Endothelial cell of umbilical vein (primary cell): Measurements from ENCODE around the gene RNASE13. TPM values are rescaled to one million over a fixed set of nuclear protein-coding genes. Genes with fewer than 3 reads are reported as not detected.

Experiments
- BruUV-seq: library from RNA; stranded (reverse); fragments of 400-500 nt; replicated peaks from 2 replicates; lab custom pipeline; 2021; lab: Mats Ljungman, UMichigan
- CTCF ChIA-PET: fragments of 300-600, 350-600 bp; sonication (Branson Sonifier 250); formaldehyde crosslinking; loops from one replicate; lab custom pipeline; 2021; ENCODE audit warnings: antibody characterized with exemption, inconsistent platforms; lab: Charles Lee
- POLR2A ChIA-PET: fragments of 300-600, 350-600 bp; sonication (Branson Sonifier 250); formaldehyde crosslinking; loops from one replicate; lab custom pipeline; 2021; ENCODE audit warnings: antibody characterized with exemption, inconsistent platforms; lab: Charles Lee
- DNase-seq: peaks from one replicate; pipeline ENCODE4 v3.0.0-alpha.2; 2011; ENCODE audit warnings: low read depth, low spot score
- FAIRE-seq: peaks from 2 replicates; lab custom pipeline; 2011; peaks lifted over from hg19 to GRCh38; lab: Jason Lieb, UNC
- H2AFZ ChIP-seq: 2 replicates; pipeline ENCODE4 v1.6.0; 2012; ENCODE audit warnings: low read depth, low read length, control low read depth, inconsistent platforms
- H3K27ac ChIP-seq: 2 replicates; pipeline ENCODE4 v1.5.1; 2011; ENCODE audit warnings: low read depth, mild to moderate bottlenecking, control low read depth, low read length, moderate library complexity; ENCODE audit not compliant: insufficient read depth
- H3K27me3 ChIP-seq, 2 experiments: 2 replicates each; pipeline versions ENCODE4 v1.6.0 to v1.6.1; 2011; ENCODE audit warnings: low read length in 2 of 2, mixed read lengths in 1 of 2; ENCODE audit not compliant: control insufficient read depth in 2 of 2, insufficient read depth in 2 of 2
- H3K36me3 ChIP-seq, 2 experiments: 2 replicates in 1 of 2; 3 replicates in 1 of 2; pipeline ENCODE4 v1.5.1; 2011; ENCODE audit warnings: low read length in 2 of 2, mild to moderate bottlenecking in 1 of 2, moderate library complexity in 1 of 2; ENCODE audit not compliant: control insufficient read depth in 2 of 2, insufficient read depth in 2 of 2; ENCODE audit errors: extremely low read depth in 1 of 2
- H3K4me1 ChIP-seq: 3 replicates; pipeline ENCODE4 v1.5.1; 2011; ENCODE audit warnings: mild to moderate bottlenecking, low read length; ENCODE audit not compliant: control insufficient read depth, insufficient read depth; ENCODE audit errors: extremely low read depth
- H3K4me2 ChIP-seq: 2 replicates; pipeline ENCODE4 v1.6.1; 2011; ENCODE audit warnings: low read length, control low read depth, mixed read lengths; ENCODE audit not compliant: insufficient read depth
- H3K4me3 ChIP-seq, 3 experiments: fragments of 200-600 bp in 1 of 3; sonication (generic), shearing (Covaris generic) in 1 of 3; replicated peaks in 1 of 3; 2 replicates each; pipeline ENCODE4 v1.5.1; 2011 to 2016; ENCODE audit warnings: control low read depth in 3 of 3, low read length in 3 of 3, mild to moderate bottlenecking in 2 of 3, inconsistent platforms in 1 of 3, low read depth in 1 of 3, moderate library complexity in 1 of 3; ENCODE audit not compliant: insufficient read depth in 1 of 3
- H3K79me2 ChIP-seq: 2 replicates; pipeline ENCODE4 v1.6.0; 2012; ENCODE audit warnings: low read length, inconsistent platforms; ENCODE audit not compliant: control insufficient read depth, insufficient read depth
- H3K9ac ChIP-seq: replicated peaks from 2 replicates; pipeline ENCODE3; 2011; ENCODE audit warnings: low read length, control low read depth; ENCODE audit not compliant: insufficient read depth; ENCODE audit errors: extremely low read depth
- H3K9me1 ChIP-seq: replicated peaks from 3 replicates; pipeline ENCODE4 v1.6.0; 2011; ENCODE audit warnings: mild to moderate bottlenecking, low read length; ENCODE audit not compliant: control insufficient read depth, insufficient read depth; ENCODE audit errors: extremely low read depth
- H3K9me3 ChIP-seq: replicated peaks from 2 replicates; pipeline ENCODE4 v1.5.1; 2012; ENCODE audit warnings: low read length, inconsistent platforms; ENCODE audit not compliant: control insufficient read depth, insufficient read depth
- H4K20me1 ChIP-seq: replicated peaks from 2 replicates; pipeline ENCODE3; 2011; ENCODE audit warnings: mild to moderate bottlenecking, low read length; ENCODE audit not compliant: control insufficient read depth, insufficient read depth; ENCODE audit errors: extremely low read depth
- EZH2 ChIP-seq: IDR thresholded peaks from 2 replicates; pipeline ENCODE4 v1.6.1; 2012; ENCODE audit warnings: borderline replicate concordance, low read depth, mild to moderate bottlenecking, moderate library complexity, low read length, inconsistent platforms; ENCODE audit not compliant: severe bottlenecking
- FOS ChIP-seq: IDR thresholded peaks from 2 replicates; pipeline ENCODE4 v1.6.1; 2011; ENCODE audit warnings: mild to moderate bottlenecking, low read length, moderate library complexity, borderline replicate concordance; ENCODE audit not compliant: insufficient read depth
- GATA2 ChIP-seq: IDR thresholded peaks from 2 replicates; pipeline ENCODE4 v1.7.0; 2011; ENCODE audit warnings: low read depth, mild to moderate bottlenecking, moderate library complexity, mixed read lengths, low read length; ENCODE audit not compliant: insufficient read length, insufficient read depth
- JUN ChIP-seq: IDR thresholded peaks from 2 replicates; pipeline ENCODE4 v1.6.1; 2011; ENCODE audit warnings: borderline replicate concordance, low read depth; ENCODE audit not compliant: insufficient read length, insufficient read depth
- MYC ChIP-seq: IDR thresholded peaks from one replicate; pipeline ENCODE4 v1.6.1; 2011; ENCODE audit warnings: mild to moderate bottlenecking, low read depth, low read length
- POLR2A ChIP-seq: IDR thresholded peaks from 2 replicates; pipeline ENCODE4 v1.6.1; 2012; ENCODE audit warnings: low read depth, mild to moderate bottlenecking, control low read depth, low read length
- POLR2AphosphoS5 ChIP-seq: IDR thresholded peaks from 2 replicates; pipeline ENCODE4 v1.6.1; 2012; ENCODE audit warnings: low read depth, mild to moderate bottlenecking, control low read depth, low read length, moderate library complexity; ENCODE audit not compliant: insufficient read depth
- dilution Hi-C: fragments of 300-500 bp; cut with MboI; formaldehyde crosslinking; loops from one replicate; pipeline ENCODE4 v1.15.0; 2019; ENCODE audit warnings: low sequenced_read_pairs; ENCODE audit not compliant: extremely low pct_ligation_motif_present
- intact Hi-C: fragments of 100-400 bp; cut with micrococcal nuclease; formaldehyde crosslinking; loops from one replicate; pipeline ENCODE4 v1.10.0; 2022
- polyA plus RNA-seq, 4 experiments: library from polyadenylated mRNA; depleted of rRNA in 3 of 4; stranded (reverse) in 3 of 4; unstranded in 1 of 4; fragments of >200 nt; gene quantifications; 2 replicates each; pipeline versions ENCODE4 v1.2.1 to v1.2.3, GENCODE V29; 2011 to 2012; ENCODE audit warnings: missing spikeins in 1 of 4
- total RNA-seq: library from RNA; stranded (reverse); gene quantifications from 2 replicates; pipeline ENCODE4 v1.2.3, GENCODE V29; 2021
- TF ChIP-seq, protein P1 (sequence below): IDR thresholded peaks from 2 replicates; pipeline ENCODE4 v1.6.1; 2011; ENCODE audit not compliant: insufficient read depth, insufficient read length
- TF ChIP-seq, protein P2 (sequence below), 2 donors: IDR thresholded peaks; 1 replicate in 1 of 2; 2 replicates in 1 of 2; pipeline ENCODE4 v1.5.1; 2011; ENCODE audit warnings: low read length in 2 of 2, mild to moderate bottlenecking in 2 of 2, moderate library complexity in 2 of 2, control low read depth in 1 of 2, inconsistent platforms in 1 of 2, low read depth in 1 of 2; ENCODE audit not compliant: insufficient read depth in 1 of 2; ENCODE audit errors: extremely low read depth in 1 of 2

The RNASE13 gene
- total and polyA plus RNA-seq, 2 donors (not counting 3 experiments of a cell fraction or from before 2014, with no cell fraction given): not detected

- Histone ChIP-seq H3K4me2 (no peak overlapping the region), H3K27me3 (peaks cover 15 to 29% of the 10 kb centered on the region in 2 experiments), H4K20me1 (no peaks in the 10 kb centered on the region), H3K9me3 (no peaks in the 10 kb centered on the region), H3K4me3 (no peak overlapping the region), H3K9me1 (no peaks in the 10 kb centered on the region), H3K9ac (no peak overlapping the region), H3K79me2 (no peaks in the 10 kb centered on the region), H2AFZ (no peak overlapping the region), H3K36me3 (no peaks in the 10 kb centered on the region), H3K4me1 (no peaks in the 10 kb centered on the region), H3K27ac (no peak overlapping the region)
- DNase-seq (no peak), FAIRE-seq (no peak)
- BruUV-seq: no TSS peak
- POLR2A ChIA-PET: no interaction called here
- intact Hi-C loops (no loop called here), dilution Hi-C loops (no loop called here)
- CTCF ChIA-PET: interaction anchor here (1.0 to 7.4 kb wide), 10 partner anchors 7 to 89 kb away, joined by 3 to 310 read pairs (median 27); partner anchors contain the start of genes NDRG2, RNASE7 and TMEM253
- TF ChIP-seq FOS (no peak), MYC (no peak), POLR2AphosphoS5 (no peak), POLR2A (no peak), JUN (no peak), GATA2 (no peak), EZH2 (no peak)
- TF ChIP-seq, protein P1, sequence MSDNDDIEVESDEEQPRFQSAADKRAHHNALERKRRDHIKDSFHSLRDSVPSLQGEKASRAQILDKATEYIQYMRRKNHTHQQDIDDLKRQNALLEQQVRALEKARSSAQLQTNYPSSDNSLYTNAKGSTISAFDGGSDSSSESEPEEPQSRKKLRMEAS: no peak
- TF ChIP-seq, protein P2, sequence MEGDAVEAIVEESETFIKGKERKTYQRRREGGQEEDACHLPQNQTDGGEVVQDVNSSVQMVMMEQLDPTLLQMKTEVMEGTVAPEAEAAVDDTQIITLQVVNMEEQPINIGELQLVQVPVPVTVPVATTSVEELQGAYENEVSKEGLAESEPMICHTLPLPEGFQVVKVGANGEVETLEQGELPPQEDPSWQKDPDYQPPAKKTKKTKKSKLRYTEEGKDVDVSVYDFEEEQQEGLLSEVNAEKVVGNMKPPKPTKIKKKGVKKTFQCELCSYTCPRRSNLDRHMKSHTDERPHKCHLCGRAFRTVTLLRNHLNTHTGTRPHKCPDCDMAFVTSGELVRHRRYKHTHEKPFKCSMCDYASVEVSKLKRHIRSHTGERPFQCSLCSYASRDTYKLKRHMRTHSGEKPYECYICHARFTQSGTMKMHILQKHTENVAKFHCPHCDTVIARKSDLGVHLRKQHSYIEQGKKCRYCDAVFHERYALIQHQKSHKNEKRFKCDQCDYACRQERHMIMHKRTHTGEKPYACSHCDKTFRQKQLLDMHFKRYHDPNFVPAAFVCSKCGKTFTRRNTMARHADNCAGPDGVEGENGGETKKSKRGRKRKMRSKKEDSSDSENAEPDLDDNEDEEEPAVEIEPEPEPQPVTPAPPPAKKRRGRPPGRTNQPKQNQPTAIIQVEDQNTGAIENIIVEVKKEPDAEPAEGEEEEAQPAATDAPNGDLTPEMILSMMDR (IDR thresholded peaks at IDR 0.05; ENCODE audit: extremely low read depth in 1 of 2, insufficient read depth in 1 of 2, low read depth in 1 of 2, low read length in 2 of 2): no peak
Observed at GRCh38 chr14:21016413-21017190, 18.0 kb downstream of the RNASE13 start.
